MM.1S (cell line): ENCODE measurements around the gene CYP2R1.

Experiments used
- CTCF ChIP-seq: fragments of 300-600 bp; sonication (generic); IDR thresholded peaks from 2 replicates; pipeline ENCODE4 v1.5.1; 2016; ENCODE audit warnings: antibody characterized with exemption, low read length, mixed read lengths
- EZH2phosphoT487 ChIP-seq: fragments of 300-600 bp; sonication (generic); IDR thresholded peaks from 2 replicates; pipeline ENCODE4 v1.6.1; 2018; ENCODE audit warnings: antibody characterized with exemption, low read length

- TF ChIP-seq CTCF (no peak), EZH2phosphoT487 (no peak)
These were observed 9.8 kb downstream of the CYP2R1 start for GRCh38 chr11:14882196-14882595.
